GM12873 (cell line): ENCODE results near the gene RTCA.

Experiments
- TF ChIP-seq, protein P1 (sequence below): IDR thresholded peaks from 2 replicates; pipeline ENCODE4 v1.5.1; 2012; ENCODE audit warnings: low read depth, mild to moderate bottlenecking, moderate library complexity, low read length, control low read depth; ENCODE audit not compliant: insufficient read depth; ENCODE audit errors: missing control alignments

Gene RTCA

DNA sequence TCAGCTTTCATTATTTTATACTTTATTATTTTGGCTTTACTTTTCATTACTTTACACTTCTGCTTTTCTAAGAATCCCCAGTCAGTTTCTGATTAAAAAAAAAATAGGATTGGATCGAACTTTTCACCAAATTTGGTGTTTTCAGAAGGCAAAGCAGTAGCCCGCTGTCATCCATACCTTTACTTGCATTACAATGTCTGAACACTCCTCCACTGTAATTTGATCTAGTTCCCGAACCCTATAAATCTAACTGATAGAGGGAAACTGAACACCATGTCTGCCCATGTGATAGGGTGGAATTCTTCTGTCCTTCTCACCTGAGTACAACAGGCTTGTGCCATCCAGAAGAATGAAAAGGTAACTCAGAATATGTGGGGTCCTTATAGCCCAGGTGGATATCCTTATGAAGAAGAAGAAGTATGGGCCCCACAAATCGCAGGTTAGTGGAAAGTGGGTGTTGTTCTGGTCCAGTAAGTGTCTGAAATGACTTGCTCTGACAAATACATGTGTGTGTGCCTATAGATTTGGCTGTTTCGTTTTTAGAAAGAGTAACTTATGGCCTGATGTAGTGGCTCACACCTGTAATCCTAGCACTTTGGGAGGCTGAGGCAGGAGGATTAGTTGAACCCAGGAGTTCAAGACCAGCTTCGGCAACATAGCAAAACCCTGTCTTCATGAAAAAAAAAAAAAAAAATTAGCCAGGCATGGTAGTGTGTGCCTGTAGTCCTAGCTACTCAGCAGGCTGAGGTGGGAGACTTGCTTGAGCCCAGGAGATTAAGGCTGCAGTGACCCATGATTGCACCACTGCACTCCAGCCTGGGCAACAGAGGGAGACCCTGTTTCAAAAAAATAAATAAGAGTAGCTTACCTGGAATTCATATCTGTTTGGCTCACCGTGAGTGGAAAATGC lies 59.7 kb downstream of the RTCA start:
- TF ChIP-seq, protein P1, sequence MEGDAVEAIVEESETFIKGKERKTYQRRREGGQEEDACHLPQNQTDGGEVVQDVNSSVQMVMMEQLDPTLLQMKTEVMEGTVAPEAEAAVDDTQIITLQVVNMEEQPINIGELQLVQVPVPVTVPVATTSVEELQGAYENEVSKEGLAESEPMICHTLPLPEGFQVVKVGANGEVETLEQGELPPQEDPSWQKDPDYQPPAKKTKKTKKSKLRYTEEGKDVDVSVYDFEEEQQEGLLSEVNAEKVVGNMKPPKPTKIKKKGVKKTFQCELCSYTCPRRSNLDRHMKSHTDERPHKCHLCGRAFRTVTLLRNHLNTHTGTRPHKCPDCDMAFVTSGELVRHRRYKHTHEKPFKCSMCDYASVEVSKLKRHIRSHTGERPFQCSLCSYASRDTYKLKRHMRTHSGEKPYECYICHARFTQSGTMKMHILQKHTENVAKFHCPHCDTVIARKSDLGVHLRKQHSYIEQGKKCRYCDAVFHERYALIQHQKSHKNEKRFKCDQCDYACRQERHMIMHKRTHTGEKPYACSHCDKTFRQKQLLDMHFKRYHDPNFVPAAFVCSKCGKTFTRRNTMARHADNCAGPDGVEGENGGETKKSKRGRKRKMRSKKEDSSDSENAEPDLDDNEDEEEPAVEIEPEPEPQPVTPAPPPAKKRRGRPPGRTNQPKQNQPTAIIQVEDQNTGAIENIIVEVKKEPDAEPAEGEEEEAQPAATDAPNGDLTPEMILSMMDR = no peak

DNA sequence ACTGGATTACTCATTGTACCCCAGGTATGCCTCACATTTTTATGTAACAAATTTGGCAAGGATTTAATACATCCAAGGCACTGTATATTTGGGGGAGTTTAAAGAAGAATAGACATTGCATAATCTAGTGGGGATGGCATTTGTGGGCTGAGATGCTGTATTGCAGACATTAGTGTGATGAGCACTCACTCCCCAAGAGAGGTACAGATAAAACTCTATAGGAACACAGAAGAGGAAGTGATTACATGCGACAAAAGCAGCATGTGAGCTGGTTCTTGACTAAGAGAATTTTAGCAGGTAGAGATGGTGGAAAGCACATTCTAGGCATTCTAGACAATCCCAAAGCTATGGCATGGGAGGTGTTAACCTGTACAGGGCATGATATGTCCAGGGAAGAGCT lies 62.1 kb downstream of the RTCA start:
- TF ChIP-seq, protein P1 = no peak

DNA sequence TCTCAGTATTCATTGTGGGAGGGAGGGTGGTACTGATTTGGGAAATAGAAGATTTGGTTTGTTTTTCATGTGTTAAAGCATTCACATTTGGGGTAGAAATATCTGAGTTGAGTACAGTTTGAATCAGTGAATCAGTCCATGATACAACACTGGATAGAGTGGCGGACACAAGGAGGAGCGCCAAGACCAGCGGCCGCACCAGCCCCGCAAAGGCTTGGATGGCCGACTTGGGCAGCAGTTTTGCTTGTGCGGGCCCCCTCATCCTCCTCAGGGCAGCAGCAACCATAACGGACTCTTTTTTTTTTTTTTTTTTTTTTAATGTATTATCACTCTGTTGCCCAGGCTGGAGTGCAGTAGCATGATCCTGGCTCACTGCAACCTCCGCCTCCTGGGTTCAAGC lies 66.3 kb downstream of the RTCA start:
- TF ChIP-seq, protein P1 = no peak

DNA sequence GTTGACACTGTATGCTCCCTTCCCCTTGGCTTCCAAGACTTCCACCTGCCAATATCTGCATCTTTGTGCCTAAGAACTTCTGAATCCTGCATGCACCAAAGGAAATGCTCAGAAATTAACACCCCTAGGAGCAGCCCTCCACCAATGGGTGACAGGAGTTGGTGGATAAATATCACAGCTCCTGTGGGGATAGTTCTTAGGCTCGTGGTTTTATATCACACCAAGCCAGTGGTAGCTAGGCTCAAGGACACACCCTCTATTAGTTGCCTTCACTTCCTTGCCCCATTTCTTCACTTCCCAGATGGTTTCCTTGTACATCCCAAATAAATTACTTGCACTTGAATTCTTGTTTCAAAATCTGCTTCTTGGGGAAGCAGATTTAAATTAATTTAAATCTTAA lies 69.4 kb downstream of the RTCA start:
- TF ChIP-seq, protein P1 = no peak

DNA sequence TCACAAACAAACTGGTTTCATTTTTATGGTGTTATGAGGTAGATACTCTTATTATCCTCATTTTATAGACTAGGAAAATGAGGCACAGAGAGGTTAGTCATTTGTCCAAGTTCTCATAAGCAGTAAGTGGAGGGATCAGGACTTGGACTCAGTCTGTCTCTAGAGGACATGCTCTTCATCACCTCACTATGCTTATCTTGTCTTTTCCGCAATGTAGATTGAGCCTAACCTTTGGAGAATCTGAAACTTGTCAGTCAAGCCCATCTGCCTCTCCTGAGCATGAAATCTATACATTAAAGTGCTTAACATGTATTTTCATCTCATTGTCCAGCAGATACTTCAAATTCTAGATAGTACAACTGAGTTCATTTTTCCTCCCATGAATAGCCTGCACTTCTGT lies 74.5 kb downstream of the RTCA start:
- TF ChIP-seq, protein P1 = no peak

DNA sequence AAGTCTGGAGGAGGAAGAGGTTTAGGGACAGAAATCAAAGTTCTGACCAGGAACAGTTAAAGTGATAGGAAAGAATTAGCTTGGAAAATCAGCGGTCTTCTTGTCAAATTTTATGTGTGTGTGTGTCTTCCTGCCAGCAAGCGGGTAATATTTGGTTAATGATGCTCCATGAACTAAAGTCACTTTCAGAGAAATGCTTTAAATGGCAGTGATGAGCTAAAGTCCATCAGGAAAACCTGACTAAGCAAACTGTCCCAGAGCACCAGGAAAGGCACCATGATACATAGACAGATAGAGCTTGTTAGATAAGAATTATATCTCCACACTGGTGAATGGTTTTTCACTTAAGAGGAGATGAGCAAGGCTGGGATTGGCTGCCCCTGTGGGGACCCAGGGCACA lies 76.3 kb downstream of the RTCA start:
- TF ChIP-seq, protein P1 = no peak
